Natural killer cell treated with Interleukin-12 subunit alpha and Interleukin-12 subunit beta and Interleukin-15 and Interleukin-18, amount 100 ng/mL, for 72 hours (primary cell): ENCODE results near the gene ZNF541. TPM values are rescaled to one million over a fixed set of nuclear protein-coding genes. Genes with fewer than 3 reads are reported as not detected.

Experiments
- ATAC-seq, 2 donors: fragments of 150-1000 bp; cut with Tn5 transposase in 1 of 2; sonication (Bioruptor Pico), chemical (Tn5 transposase) in 1 of 2; 2 replicates each; pipeline ENCODE4 v1.10.0; 2021
- DNase-seq: peaks from one replicate; pipeline ENCODE4 v3.0.0; 2022; ENCODE audit warnings: low spot score
- H3K27ac Mint-ChIP-seq, 2 donors: 1 replicate in 1 of 2; 2 replicates in 1 of 2; pipeline ENCODE4 v1.8.0; 2022; ENCODE audit warnings: mixed read lengths in 2 of 2, mild to moderate bottlenecking in 1 of 2, moderate library complexity in 1 of 2
- H3K27me3 Mint-ChIP-seq, 2 donors: 1 replicate in 1 of 2; 2 replicates in 1 of 2; pipeline ENCODE4 v1.8.0; 2022; ENCODE audit warnings: mixed read lengths in 2 of 2
- H3K36me3 Mint-ChIP-seq: one replicate; pipeline ENCODE4 v1.8.0; 2022; ENCODE audit warnings: mixed read lengths
- H3K4me1 Mint-ChIP-seq, 2 donors: 1 replicate in 1 of 2; 2 replicates in 1 of 2; pipeline ENCODE4 v1.8.0; 2022; ENCODE audit warnings: low read depth in 2 of 2, mixed read lengths in 2 of 2, mild to moderate bottlenecking in 1 of 2
- H3K4me3 Mint-ChIP-seq: one replicate; pipeline ENCODE4 v1.8.0; 2022; ENCODE audit warnings: mixed read lengths
- H3K9me3 Mint-ChIP-seq: 2 replicates; pipeline ENCODE4 v1.8.0; 2022; ENCODE audit warnings: mixed read lengths
- total RNA-seq, 2 donors: library from RNA; stranded (reverse); gene quantifications; one replicate each; pipeline ENCODE4 v1.2.3, GENCODE V29; 2022

Gene ZNF541
- total RNA-seq, 2 donors from 2014 or later: 0.10 TPM; not detected in 1

- Mint-ChIP-seq H3K27ac (no peak overlapping the region), H3K4me1 (peaks cover 24 to 26% of the 10 kb centered on the region in 2 donors), H3K27me3 (peaks cover 0 to 2% of the 10 kb centered on the region in 2 donors), H3K4me3 (no peak overlapping the region), H3K36me3 (no peaks in the 10 kb centered on the region), H3K9me3 (no peaks in the 10 kb centered on the region)
- DNase-seq: no peak
- ATAC-seq: no peak
Observed at GRCh38 chr19:47544476-47544875, 28.5 kb downstream of the ZNF541 start.

GRCh38 chr19:47544075-47544474, 28.9 kb downstream of the ZNF541 start:
- DNase-seq: no peak
- Mint-ChIP-seq H3K36me3 (no peaks in the 10 kb centered on the region), H3K27ac (no peak overlapping the region), H3K4me3 (no peak overlapping the region), H3K4me1 (peaks cover 25 to 27% of the 10 kb centered on the region in 2 donors), H3K27me3 (peaks cover 0 to 2% of the 10 kb centered on the region in 2 donors), H3K9me3 (no peaks in the 10 kb centered on the region)
- ATAC-seq: no peak

GRCh38 chr19:47542030-47542475, 30.9 kb downstream of the ZNF541 start:
- peak overlapping the region; percentile 49 to 81 for H3K27ac Mint-ChIP-seq
- peak overlapping the region; percentile 53 for H3K4me3 Mint-ChIP-seq
- H3K36me3 Mint-ChIP-seq: no peaks in the 10 kb centered on the region
- ATAC-seq (no peak), DNase-seq (no peak)
- peaks cover 0 to 4% of the 10 kb centered on the region in 2 donors for H3K27me3 Mint-ChIP-seq
- H3K9me3 Mint-ChIP-seq: no peaks in the 10 kb centered on the region
- peaks cover 27 to 28% of the 10 kb centered on the region in 2 donors for H3K4me1 Mint-ChIP-seq

GRCh38 chr19:47541518-47541917, 31.4 kb downstream of the ZNF541 start:
- Mint-ChIP-seq H3K4me1 (peaks cover 27 to 28% of the 10 kb centered on the region in 2 donors), H3K27me3 (peaks cover 0 to 4% of the 10 kb centered on the region in 2 donors), H3K27ac (peak overlapping the region; percentile 49 to 81), H3K4me3 (peak overlapping the region; percentile 53), H3K9me3 (no peaks in the 10 kb centered on the region), H3K36me3 (no peaks in the 10 kb centered on the region)
- ATAC-seq: peak; percentile 83 to 88
- DNase-seq: peak; percentile 74

GRCh38 chr19:47540748-47541147, 32.2 kb downstream of the ZNF541 start:
- H3K27ac Mint-ChIP-seq: peak overlapping the region; percentile 26 to 77
- H3K27me3 Mint-ChIP-seq: peaks cover 0 to 4% of the 10 kb centered on the region in 2 donors
- peak overlapping the region; percentile 72 for H3K4me3 Mint-ChIP-seq
- H3K36me3 Mint-ChIP-seq: no peaks in the 10 kb centered on the region
- ATAC-seq (no peak), DNase-seq (no peak)
- H3K9me3 Mint-ChIP-seq: no peaks in the 10 kb centered on the region
- peaks cover 27 to 28% of the 10 kb centered on the region in 2 donors for H3K4me1 Mint-ChIP-seq

- H3K4me1 Mint-ChIP-seq: peaks cover 27 to 28% of the 10 kb centered on the region in 2 donors
- H3K9me3 Mint-ChIP-seq: no peaks in the 10 kb centered on the region
- ATAC-seq (peak; percentile 78 to 81), DNase-seq (peak; percentile 80)
- peaks cover 0 to 4% of the 10 kb centered on the region in 2 donors for H3K27me3 Mint-ChIP-seq
- no peaks in the 10 kb centered on the region for H3K36me3 Mint-ChIP-seq
- peak overlapping the region in 1 of 2 donors; percentile 77 for H3K27ac Mint-ChIP-seq
- H3K4me3 Mint-ChIP-seq: peak overlapping the region; percentile 72
Observed at GRCh38 chr19:47539747-47540311, 33.1 kb downstream of the ZNF541 start.

GRCh38 chr19:47538812-47539211, 34.1 kb downstream of the ZNF541 start:
- no peaks in the 10 kb centered on the region for H3K9me3 Mint-ChIP-seq

GRCh38 chr19:47537493-47537892, 35.5 kb downstream of the ZNF541 start:
- Mint-ChIP-seq H3K4me3 (no peak overlapping the region), H3K4me1 (peaks cover 27 to 28% of the 10 kb centered on the region in 2 donors), H3K27me3 (peaks cover 0 to 6% of the 10 kb centered on the region in 2 donors), H3K9me3 (no peaks in the 10 kb centered on the region), H3K36me3 (no peaks in the 10 kb centered on the region), H3K27ac (no peak overlapping the region)
- DNase-seq (no peak), ATAC-seq (no peak)

More at GRCh38 chr19:47538812-47539211, 34.1 kb downstream of the ZNF541 start:
- Mint-ChIP-seq H3K4me1 (peaks cover 27 to 28% of the 10 kb centered on the region in 2 donors), H3K27me3 (peaks cover 0 to 6% of the 10 kb centered on the region in 2 donors), H3K27ac (no peak overlapping the region), H3K4me3 (no peak overlapping the region), H3K36me3 (no peaks in the 10 kb centered on the region)
- no peak for DNase-seq
- ATAC-seq: no peak

GRCh38 chr19:47534628-47535027, 38.3 kb downstream of the ZNF541 start:
- H3K4me3 Mint-ChIP-seq: no peak overlapping the region
- H3K27ac Mint-ChIP-seq: peak overlapping the region in 1 of 2 donors; percentile 6
- no peaks in the 10 kb centered on the region for H3K9me3 Mint-ChIP-seq
- H3K36me3 Mint-ChIP-seq: no peaks in the 10 kb centered on the region
- peaks cover 3 to 6% of the 10 kb centered on the region in 2 donors for H3K4me1 Mint-ChIP-seq
- H3K27me3 Mint-ChIP-seq: peaks cover 0 to 6% of the 10 kb centered on the region in 2 donors
- DNase-seq (no peak), ATAC-seq (no peak)

- Mint-ChIP-seq H3K27ac (no peak overlapping the region), H3K4me3 (no peak overlapping the region), H3K27me3 (peaks cover 0 to 4% of the 10 kb centered on the region in 2 donors), H3K36me3 (no peaks in the 10 kb centered on the region), H3K4me1 (no peaks in the 10 kb centered on the region), H3K9me3 (no peaks in the 10 kb centered on the region)
- no peak for DNase-seq
- no peak for ATAC-seq
Observed at GRCh38 chr19:47531640-47532387, 41.1 kb downstream of the ZNF541 start.

- no peaks in the 10 kb centered on the region for H3K4me1 Mint-ChIP-seq
- DNase-seq (no peak), ATAC-seq (no peak)
- H3K36me3 Mint-ChIP-seq: no peaks in the 10 kb centered on the region
- no peak overlapping the region for H3K4me3 Mint-ChIP-seq
- no peak overlapping the region for H3K27ac Mint-ChIP-seq
- H3K9me3 Mint-ChIP-seq: no peaks in the 10 kb centered on the region
- peaks cover 0 to 6% of the 10 kb centered on the region in 2 donors for H3K27me3 Mint-ChIP-seq
Observed at GRCh38 chr19:47529018-47529742, 43.8 kb downstream of the ZNF541 start.

GRCh38 chr19:47526798-47527197, 46.1 kb downstream of the ZNF541 start:
- DNase-seq (no peak), ATAC-seq (no peak)
- H3K9me3 Mint-ChIP-seq: no peaks in the 10 kb centered on the region
- H3K36me3 Mint-ChIP-seq: no peaks in the 10 kb centered on the region
- peaks cover 8 to 9% of the 10 kb centered on the region in 2 donors for H3K27me3 Mint-ChIP-seq
- peaks cover 3 to 4% of the 10 kb centered on the region in 2 donors for H3K4me1 Mint-ChIP-seq
- no peak overlapping the region for H3K27ac Mint-ChIP-seq
- H3K4me3 Mint-ChIP-seq: no peak overlapping the region

- peaks cover 7 to 19% of the 10 kb centered on the region in 2 donors for H3K4me1 Mint-ChIP-seq
Observed at GRCh38 chr19:47523473-47523872, 49.5 kb downstream of the ZNF541 start.

More at GRCh38 chr19:47523473-47523872, 49.5 kb downstream of the ZNF541 start:
- no peak for ATAC-seq
- Mint-ChIP-seq H3K27me3 (peaks cover 12 to 18% of the 10 kb centered on the region in 2 donors), H3K9me3 (no peaks in the 10 kb centered on the region), H3K36me3 (no peaks in the 10 kb centered on the region), H3K27ac (peak overlapping the region in 1 of 2 donors; percentile 58), H3K4me3 (no peak overlapping the region)
- no peak for DNase-seq
